GM20000 (cell line): ENCODE results near the gene SHQ1.

ENCODE experiments used
- DNase-seq: peaks from one replicate; pipeline ENCODE4 v3.0.0; 2012; ENCODE audit warnings: low spot score
- TF ChIP-seq, protein P1 (sequence below): IDR thresholded peaks from 2 replicates; pipeline ENCODE4 v1.5.1; 2012; ENCODE audit warnings: mild to moderate bottlenecking, control low read depth; ENCODE audit errors: extremely low read depth, missing control alignments

The SHQ1 gene

DNA sequence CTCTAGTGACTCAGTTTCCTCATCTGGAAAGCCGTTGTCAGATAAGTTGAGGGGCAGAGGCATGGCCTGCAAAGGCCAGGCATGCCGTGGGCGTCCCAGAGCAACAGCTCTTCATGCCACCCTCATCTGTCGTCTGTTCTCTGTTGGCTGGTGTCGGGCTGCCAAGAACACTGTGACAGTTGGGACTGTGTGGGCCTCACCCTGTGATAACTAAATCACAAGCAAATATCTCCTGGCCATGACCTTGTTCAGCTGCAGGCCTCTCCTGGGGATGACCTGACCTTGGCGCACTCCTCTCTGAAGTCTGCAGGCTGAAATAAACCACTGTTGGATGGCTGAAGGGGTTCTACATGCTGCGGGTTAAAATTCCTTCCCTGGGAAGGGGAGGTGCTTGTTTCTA lies 145.9 kb downstream of the SHQ1 start:
- TF ChIP-seq, protein P1, sequence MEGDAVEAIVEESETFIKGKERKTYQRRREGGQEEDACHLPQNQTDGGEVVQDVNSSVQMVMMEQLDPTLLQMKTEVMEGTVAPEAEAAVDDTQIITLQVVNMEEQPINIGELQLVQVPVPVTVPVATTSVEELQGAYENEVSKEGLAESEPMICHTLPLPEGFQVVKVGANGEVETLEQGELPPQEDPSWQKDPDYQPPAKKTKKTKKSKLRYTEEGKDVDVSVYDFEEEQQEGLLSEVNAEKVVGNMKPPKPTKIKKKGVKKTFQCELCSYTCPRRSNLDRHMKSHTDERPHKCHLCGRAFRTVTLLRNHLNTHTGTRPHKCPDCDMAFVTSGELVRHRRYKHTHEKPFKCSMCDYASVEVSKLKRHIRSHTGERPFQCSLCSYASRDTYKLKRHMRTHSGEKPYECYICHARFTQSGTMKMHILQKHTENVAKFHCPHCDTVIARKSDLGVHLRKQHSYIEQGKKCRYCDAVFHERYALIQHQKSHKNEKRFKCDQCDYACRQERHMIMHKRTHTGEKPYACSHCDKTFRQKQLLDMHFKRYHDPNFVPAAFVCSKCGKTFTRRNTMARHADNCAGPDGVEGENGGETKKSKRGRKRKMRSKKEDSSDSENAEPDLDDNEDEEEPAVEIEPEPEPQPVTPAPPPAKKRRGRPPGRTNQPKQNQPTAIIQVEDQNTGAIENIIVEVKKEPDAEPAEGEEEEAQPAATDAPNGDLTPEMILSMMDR: no peak
- DNase-seq: no peak

DNA sequence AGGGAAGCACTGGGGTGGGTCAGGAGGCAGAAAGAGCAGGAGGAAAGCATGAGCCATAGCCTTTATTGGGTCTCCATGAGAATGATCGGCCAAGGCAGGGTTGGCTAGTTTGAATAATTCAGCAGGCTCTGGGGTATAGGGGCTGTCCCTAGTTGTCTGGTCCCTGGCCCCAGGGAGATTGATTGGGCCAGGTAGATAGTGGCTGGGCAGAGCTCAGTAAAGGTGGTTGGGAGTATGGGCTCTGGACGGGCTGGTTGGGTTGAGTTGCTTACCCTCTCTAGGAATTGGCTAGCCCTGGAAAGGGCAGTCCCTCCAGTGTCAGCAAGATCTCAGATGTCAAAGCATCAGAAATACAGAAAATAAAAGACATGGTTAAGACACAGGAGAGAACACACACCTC lies 148.1 kb downstream of the SHQ1 start:
- TF ChIP-seq, protein P1: no peak
- DNase-seq: no peak

DNA sequence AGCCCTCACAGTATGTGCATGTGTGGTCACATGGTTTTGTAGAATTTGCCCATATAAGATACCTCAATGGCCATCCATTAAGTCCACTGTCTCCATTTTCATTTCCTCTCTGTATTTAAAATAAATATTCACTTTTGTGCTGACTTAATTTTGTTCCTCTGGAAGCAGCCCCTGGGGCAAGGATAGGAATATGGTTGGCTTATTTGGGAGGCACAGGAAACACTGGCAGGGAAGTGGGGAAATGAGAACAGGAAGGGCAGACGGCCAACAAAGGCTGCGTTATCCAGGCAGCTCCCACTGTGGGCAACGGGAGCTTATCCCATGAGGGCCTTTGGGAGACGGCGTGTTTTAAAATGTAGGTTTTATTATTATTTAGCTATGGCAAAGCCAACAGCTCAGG lies 148.6 kb downstream of the SHQ1 start:
- DNase-seq: no peak
- TF ChIP-seq, protein P1: no peak
